Heart left ventricle (tissue), 13 donors: ENCODE measurements around the gene PKP1.

Experiments used
- POLR2A ChIP-seq, 2 donors: fragments of 450-650 bp; IDR thresholded peaks; one replicate each; pipeline ENCODE4 v1.6.1; 2017; ENCODE audit warnings: antibody characterized with exemption in 2 of 2, mild to moderate bottlenecking in 2 of 2, moderate library complexity in 2 of 2
- TF ChIP-seq, protein P1 (sequence below), 12 donors: fragments of 200-600 bp; sonication (generic) in 4 of 12; IDR thresholded peaks; one replicate each; pipeline versions ENCODE4 v1.5.0 to v1.8.0; 2018 to 2022; ENCODE audit warnings: antibody characterized with exemption in 12 of 12, mild to moderate bottlenecking in 5 of 12
- donor health status: ischemic (EF 13 %, LVEDD 7.1; RV severe dilation, severe dysfunction).
- donor health status: DM: no; HTN: yes; CAD: no.
- donor health status: DM: no; HTN: no; CAD: no.
- donor health status: ischemic (EF 25% LVEDD 6.9; RV normal size, moderate dysfunction).
- donor health status: ischemic (EF 25% LVEDD 5.7; RV mildly dilated, moderate dysfunction).
- donor health status: ischemic (EF 35%, LVEDD 5.7; RV mildly dilated, moderate dysfunction).
- donor health status: nonischemic (EF 11% LVEDD 7.7; RV severe dilation, severe dysfunction).
- donor health status: DM: yes; HTN: yes; CAD: no.
- donor health status: PGD.
- donor health status: ischemic (EF 29% LVEDD 5.4; RV normal size, mild dysfunction).
- donor health status: nonischemic (EF 23%, LVEDD 6.1; RV moderate dilation, normal function).

- TF ChIP-seq, protein P1, sequence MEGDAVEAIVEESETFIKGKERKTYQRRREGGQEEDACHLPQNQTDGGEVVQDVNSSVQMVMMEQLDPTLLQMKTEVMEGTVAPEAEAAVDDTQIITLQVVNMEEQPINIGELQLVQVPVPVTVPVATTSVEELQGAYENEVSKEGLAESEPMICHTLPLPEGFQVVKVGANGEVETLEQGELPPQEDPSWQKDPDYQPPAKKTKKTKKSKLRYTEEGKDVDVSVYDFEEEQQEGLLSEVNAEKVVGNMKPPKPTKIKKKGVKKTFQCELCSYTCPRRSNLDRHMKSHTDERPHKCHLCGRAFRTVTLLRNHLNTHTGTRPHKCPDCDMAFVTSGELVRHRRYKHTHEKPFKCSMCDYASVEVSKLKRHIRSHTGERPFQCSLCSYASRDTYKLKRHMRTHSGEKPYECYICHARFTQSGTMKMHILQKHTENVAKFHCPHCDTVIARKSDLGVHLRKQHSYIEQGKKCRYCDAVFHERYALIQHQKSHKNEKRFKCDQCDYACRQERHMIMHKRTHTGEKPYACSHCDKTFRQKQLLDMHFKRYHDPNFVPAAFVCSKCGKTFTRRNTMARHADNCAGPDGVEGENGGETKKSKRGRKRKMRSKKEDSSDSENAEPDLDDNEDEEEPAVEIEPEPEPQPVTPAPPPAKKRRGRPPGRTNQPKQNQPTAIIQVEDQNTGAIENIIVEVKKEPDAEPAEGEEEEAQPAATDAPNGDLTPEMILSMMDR (IDR thresholded peaks at IDR 0.05) = peak in 9 of 12 donors; percentile 20 to 52 (median 31)
- TF ChIP-seq POLR2A (IDR thresholded peaks at IDR 0.05) = no peak
Measured at GRCh38 chr1:201376464-201377374, 93.4 kb downstream of the PKP1 start.
